Activated effector memory CD4-positive, alpha-beta T cell treated with anti-CD3 and anti-CD28 coated beads, Interleukin-2, amount 50 U/mL, for 16 hours (primary cell): ENCODE measurements around the gene ENTHD1.

Source experiments
- DNase-seq: peaks from one replicate; pipeline ENCODE4 v3.0.0-alpha.2; 2020

Gene ENTHD1

GRCh38 chr22:39893526-39893925, at the start of gene ENTHD1:
ENTHD1 (minus strand) TSS chr22:39893760; CDS start chr22:39887748, 6,012 bp downstream.
- no peak for DNase-seq

GRCh38 chr22:39943337-39943736, 49.8 kb upstream of the ENTHD1 start:
- DNase-seq, result peak; percentile 71

GRCh38 chr22:39942439-39943230, 49.1 kb upstream of the ENTHD1 start:
- no peak for DNase-seq

- DNase-seq, result no peak
Measured at GRCh38 chr22:39941601-39942000, 48.0 kb upstream of the ENTHD1 start.

GRCh38 chr22:39940757-39941305, 47.3 kb upstream of the ENTHD1 start:
- DNase-seq, result no peak

GRCh38 chr22:39939830-39940229, 46.3 kb upstream of the ENTHD1 start:
- no peak for DNase-seq

- DNase-seq, result peak; percentile 84
Measured at GRCh38 chr22:39938509-39939111, 45.0 kb upstream of the ENTHD1 start.

GRCh38 chr22:39937906-39938305, 44.3 kb upstream of the ENTHD1 start:
- no peak for DNase-seq

- no peak for DNase-seq
Measured at GRCh38 chr22:39936523-39937145, 43.1 kb upstream of the ENTHD1 start.

- no peak for DNase-seq
Measured at GRCh38 chr22:39935612-39936011, 42.1 kb upstream of the ENTHD1 start.

GRCh38 chr22:39935116-39935515, 41.6 kb upstream of the ENTHD1 start:
- DNase-seq, result no peak

GRCh38 chr22:39933741-39934140, 40.2 kb upstream of the ENTHD1 start:
- no peak for DNase-seq

GRCh38 chr22:39932918-39933649, 39.5 kb upstream of the ENTHD1 start:
- peak; percentile 81 for DNase-seq

GRCh38 chr22:39932166-39932565, 38.6 kb upstream of the ENTHD1 start:
- no peak for DNase-seq

GRCh38 chr22:39931251-39931650, 37.7 kb upstream of the ENTHD1 start:
- DNase-seq, result no peak

GRCh38 chr22:39928536-39929520, 35.3 kb upstream of the ENTHD1 start:
- no peak for DNase-seq

- DNase-seq, result no peak
Measured at GRCh38 chr22:39927544-39927943, 34.0 kb upstream of the ENTHD1 start.

- DNase-seq, result no peak
Measured at GRCh38 chr22:39926753-39927152, 33.2 kb upstream of the ENTHD1 start.

- no peak for DNase-seq
Measured at GRCh38 chr22:39925909-39926679, 32.5 kb upstream of the ENTHD1 start.

- DNase-seq, result no peak
Measured at GRCh38 chr22:39925273-39925672, 31.7 kb upstream of the ENTHD1 start.

GRCh38 chr22:39924286-39924685, 30.7 kb upstream of the ENTHD1 start:
- no peak for DNase-seq
